Measurements from ENCODE around the gene FOLR3.

FOLR3 gene

DNA sequence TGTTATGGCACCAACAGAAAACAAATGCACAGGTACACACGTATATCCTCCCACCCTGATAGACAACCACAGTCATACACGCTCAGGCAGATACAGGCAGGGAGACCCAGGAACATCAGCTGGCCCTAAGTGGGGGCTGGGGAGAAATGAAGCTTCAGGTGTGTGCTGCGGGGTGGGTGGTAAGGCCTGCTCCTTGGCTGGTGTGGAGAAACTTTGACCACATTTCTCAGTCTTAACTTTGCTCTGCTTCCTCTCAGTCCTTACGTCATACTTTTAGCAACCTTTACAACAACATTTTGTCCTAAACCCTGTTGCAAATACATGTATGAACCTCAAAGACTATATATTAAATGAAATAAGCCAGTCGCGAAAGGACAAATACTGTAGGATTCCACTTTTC, 16.3 kb upstream of the FOLR3 start:
- Histone ChIP-seq H3K36me3 (replicated peaks) (no peaks in the 10 kb centered on the region), H3K27ac (no peak overlapping the region)
- in situ Hi-C loops (cut with HindIII; ENCODE audit: low pct_ligation_motif_present, low sequenced_read_pairs) = no loop called here

GRCh38 chr11:72120930-72121329, 14.6 kb upstream of the FOLR3 start:
- DNase-seq = no peak
- in situ Hi-C loops (cut with HindIII; ENCODE audit: low pct_ligation_motif_present, low sequenced_read_pairs) = no loop called here
- H3K36me3 ChIP-seq (replicated peaks) = no peaks in the 10 kb centered on the region
- H3K27ac ChIP-seq = no peak overlapping the region
- H3K4me3 ChIP-seq (ENCODE audit: low read depth, low read length) = no peak overlapping the region
- no peaks in the 10 kb centered on the region for H3K27me3 ChIP-seq (replicated peaks)
- TF ChIP-seq CTCF (IDR thresholded peaks at IDR 0.05; ENCODE audit: low read depth, low read length, missing control alignments) = no peak

More for the DNA sequence above, 16.3 kb upstream of the FOLR3 start:
- no peak for DNase-seq
- no peak for TF ChIP-seq CTCF (IDR thresholded peaks at IDR 0.05; ENCODE audit: low read depth, low read length, missing control alignments)
- no peak overlapping the region for H3K4me3 ChIP-seq (ENCODE audit: low read depth, low read length)
- no peaks in the 10 kb centered on the region for H3K27me3 ChIP-seq (replicated peaks)

DNA sequence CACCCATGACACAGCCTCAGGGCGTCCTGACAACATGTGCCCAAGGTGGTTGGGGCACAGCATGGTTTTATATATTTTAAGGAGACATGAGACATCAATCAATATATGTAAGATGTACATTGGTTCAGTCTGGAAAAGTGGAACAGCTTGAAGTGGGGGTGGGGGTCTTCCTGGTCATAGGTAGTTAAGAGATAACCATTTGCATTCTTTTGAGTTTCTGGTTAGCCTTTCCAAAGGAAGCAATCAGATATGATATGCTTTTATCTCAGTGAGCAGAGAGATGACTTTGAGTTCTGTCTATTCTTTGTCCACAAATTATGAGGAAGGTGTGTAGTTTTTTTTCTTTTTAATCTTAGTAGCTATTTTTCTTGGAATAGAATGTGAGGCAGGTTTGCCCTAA, 12.9 kb upstream of the FOLR3 start:
- H3K27ac ChIP-seq = no peak overlapping the region
- H3K27me3 ChIP-seq (replicated peaks) = no peaks in the 10 kb centered on the region
- in situ Hi-C loops (cut with HindIII; ENCODE audit: low pct_ligation_motif_present, low sequenced_read_pairs) = no loop called here
- H3K4me3 ChIP-seq (ENCODE audit: low read depth, low read length) = no peak overlapping the region
- DNase-seq = no peak
- no peaks in the 10 kb centered on the region for H3K36me3 ChIP-seq (replicated peaks)
- no peak for TF ChIP-seq CTCF (IDR thresholded peaks at IDR 0.05; ENCODE audit: low read depth, low read length, missing control alignments)

DNA sequence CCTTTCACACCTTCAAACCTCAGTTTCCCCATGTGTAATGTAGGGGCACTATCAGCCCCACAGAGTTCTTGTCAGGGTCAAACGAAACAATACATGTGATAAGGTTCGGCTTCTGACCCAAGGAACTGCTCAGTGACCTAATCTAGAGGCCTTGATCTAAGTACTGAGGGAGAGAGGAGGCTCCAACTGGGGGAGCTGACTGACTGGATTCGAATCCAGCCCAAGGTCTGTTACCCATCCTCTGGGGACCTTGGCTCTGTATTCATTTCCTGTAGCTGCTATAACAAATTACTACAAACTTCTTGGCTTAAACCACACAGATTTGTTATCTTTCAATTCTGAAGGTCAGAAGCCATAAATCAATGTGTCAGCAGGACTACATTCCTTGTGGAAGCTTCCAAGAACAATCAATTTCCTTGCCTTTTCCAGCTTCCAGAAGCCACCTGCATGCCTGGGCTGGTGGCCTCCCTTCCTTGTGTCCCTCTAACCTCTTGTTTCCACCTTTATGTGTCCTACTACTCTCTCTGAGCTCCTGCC, 12.3 kb upstream of the FOLR3 start:
- no peak overlapping the region for H3K27ac ChIP-seq
- H3K27me3 ChIP-seq (replicated peaks) = no peaks in the 10 kb centered on the region
- H3K4me3 ChIP-seq (ENCODE audit: low read depth, low read length) = no peak overlapping the region
- TF ChIP-seq CTCF (IDR thresholded peaks at IDR 0.05; ENCODE audit: low read depth, low read length, missing control alignments) = no peak
- in situ Hi-C loops (cut with HindIII; ENCODE audit: low pct_ligation_motif_present, low sequenced_read_pairs) = no loop called here
- no peaks in the 10 kb centered on the region for H3K36me3 ChIP-seq (replicated peaks)
- no peak for DNase-seq

DNA sequence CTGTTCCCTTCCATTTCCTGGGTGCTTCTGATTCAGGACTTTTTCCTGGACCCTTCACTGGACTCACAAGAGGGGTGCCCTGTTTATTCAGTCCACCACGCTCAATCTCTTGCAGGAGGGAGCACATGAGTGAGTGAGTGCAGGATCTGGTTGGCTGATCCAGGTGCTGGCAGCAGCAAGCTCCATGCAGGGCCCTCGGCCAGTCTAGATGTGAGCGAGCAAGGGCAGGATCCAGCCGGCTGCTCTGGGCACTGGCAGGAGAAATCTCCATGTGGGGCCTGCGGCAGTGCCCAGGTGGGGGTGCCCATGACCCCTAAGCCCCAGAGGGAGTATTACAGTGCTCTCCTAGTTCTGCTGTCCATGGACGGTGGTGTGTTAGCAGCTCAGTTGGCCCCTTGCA, 11.5 kb upstream of the FOLR3 start:
- no peak overlapping the region for H3K4me3 ChIP-seq (ENCODE audit: low read depth, low read length)
- DNase-seq = no peak
- no peak for TF ChIP-seq CTCF (IDR thresholded peaks at IDR 0.05; ENCODE audit: low read depth, low read length, missing control alignments)
- H3K27ac ChIP-seq = no peak overlapping the region
- in situ Hi-C loops (cut with HindIII; ENCODE audit: low pct_ligation_motif_present, low sequenced_read_pairs) = no loop called here
- H3K36me3 ChIP-seq (replicated peaks) = no peaks in the 10 kb centered on the region
- H3K27me3 ChIP-seq (replicated peaks) = no peaks in the 10 kb centered on the region

DNA sequence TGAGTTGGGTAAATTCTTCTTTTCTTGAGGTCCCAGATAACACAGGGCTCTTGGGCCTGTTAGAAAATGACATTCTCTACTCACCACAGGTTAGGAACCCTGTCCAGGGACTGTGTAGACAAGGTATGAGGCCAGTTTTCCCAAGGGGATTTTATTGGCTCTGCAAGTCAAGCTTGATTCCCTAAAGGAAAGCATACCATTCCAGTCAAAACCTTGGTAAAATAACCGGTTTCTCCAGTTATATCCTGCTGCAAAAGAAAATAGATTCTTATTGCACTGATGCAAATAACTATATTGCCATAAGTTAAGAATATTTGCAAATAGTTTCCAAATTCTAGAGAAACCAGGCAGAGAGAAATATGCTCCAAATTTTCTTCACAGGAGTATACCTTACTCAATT, 9.6 kb upstream of the FOLR3 start:
- no peak overlapping the region for H3K27ac ChIP-seq
- H3K36me3 ChIP-seq (replicated peaks) = no peaks in the 10 kb centered on the region
- DNase-seq = no peak
- in situ Hi-C loops (cut with HindIII; ENCODE audit: low pct_ligation_motif_present, low sequenced_read_pairs) = no loop called here
- TF ChIP-seq CTCF (IDR thresholded peaks at IDR 0.05; ENCODE audit: low read depth, low read length, missing control alignments) = no peak
- no peaks in the 10 kb centered on the region for H3K27me3 ChIP-seq (replicated peaks)
- no peak overlapping the region for H3K4me3 ChIP-seq (ENCODE audit: low read depth, low read length)
